GM20431 (cell line): Measurements from ENCODE around the gene FAM149A.

Source experiments
- in situ Hi-C: fragments of 300-500 bp; cut with MseI, MboI; formaldehyde crosslinking; loops from one replicate; pipeline ENCODE4 v1.15.0; 2020; ENCODE audit warnings: low sequenced_read_pairs; ENCODE audit not compliant: unreplicated experiment

The FAM149A gene

GRCh38 chr4:186104890-186105646, 564 bp downstream of the FAM149A start:
- in situ Hi-C loops, result no loop called here

DNA sequence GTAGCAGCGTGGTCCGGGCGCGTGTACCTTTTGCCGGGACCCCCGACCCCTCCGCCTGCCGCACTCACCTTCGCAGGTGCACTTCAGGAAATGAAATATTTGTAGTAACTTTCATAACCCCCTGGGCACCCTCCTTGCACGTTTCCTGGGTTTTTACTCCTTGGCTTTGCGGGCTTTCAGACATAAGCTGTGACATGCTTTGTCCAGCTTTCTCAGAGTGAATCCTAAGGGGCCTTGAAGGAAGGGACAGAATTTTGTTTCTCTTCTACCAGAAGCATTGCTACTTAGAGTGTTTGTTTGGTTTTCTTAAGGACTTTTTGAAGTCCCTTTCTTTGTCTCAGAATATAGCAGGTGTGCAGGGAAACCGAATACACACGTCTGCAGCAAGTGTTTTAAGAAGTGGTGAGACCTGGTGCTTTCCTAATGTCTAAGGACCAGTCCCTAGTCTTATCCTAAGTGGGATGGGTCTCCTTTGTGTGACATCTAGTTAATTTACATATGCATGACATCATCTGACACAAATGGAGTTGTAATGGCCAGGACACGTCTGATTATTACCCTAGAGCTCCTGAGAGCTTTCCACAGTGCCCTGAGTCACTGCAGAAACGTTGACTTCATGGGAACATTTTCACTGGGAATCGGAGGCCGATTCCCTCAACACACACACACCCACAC, 1.3 kb downstream of the FAM149A start:
- in situ Hi-C loops, result no loop called here

DNA sequence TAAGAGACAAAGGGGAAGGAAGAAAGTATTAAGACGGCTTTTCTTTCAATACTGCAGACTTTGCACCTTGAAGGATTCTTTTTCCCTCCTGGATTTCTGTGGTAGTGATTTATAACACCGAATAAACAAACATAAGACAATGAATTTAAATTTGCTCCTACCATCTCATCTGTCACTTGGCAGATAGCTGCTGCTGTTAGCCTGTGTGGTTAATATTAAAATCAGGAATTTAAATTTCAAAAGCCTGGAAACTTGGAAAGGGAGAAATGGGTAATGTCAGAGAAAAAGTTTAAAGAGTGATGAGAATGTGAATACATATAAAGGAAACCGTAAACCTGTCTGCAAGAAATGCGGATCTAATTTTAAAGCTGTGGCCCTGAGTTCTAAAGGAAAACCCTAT, 3.4 kb downstream of the FAM149A start:
- in situ Hi-C loops, result no loop called here

GRCh38 chr4:186108391-186108790, 3.9 kb downstream of the FAM149A start:
- in situ Hi-C loops, result no loop called here

GRCh38 chr4:186109245-186109644, 4.7 kb downstream of the FAM149A start:
- in situ Hi-C loops, result no loop called here

- in situ Hi-C loops, result no loop called here
Observed at GRCh38 chr4:186116697-186117096, 12.2 kb downstream of the FAM149A start.

DNA sequence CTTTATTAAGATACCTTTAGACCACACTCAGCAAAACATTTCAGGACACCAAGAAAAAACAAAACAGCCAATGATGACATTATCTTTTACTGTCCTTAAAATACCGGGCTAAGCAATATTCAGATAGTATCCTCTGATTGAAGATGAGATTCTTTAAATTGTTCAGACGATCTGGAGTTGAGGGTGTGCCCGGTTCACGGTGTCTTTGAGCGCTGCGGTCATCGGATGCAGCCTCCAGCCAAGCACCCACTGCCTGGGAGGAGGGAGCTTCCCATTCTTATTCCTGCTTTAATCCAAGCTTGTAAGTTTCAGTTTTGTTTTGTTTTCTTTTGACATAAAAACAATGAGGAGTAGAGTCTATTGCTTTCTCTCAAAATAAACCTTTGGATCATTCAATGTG, 14.1 kb downstream of the FAM149A start:
- in situ Hi-C loops, result no loop called here

- in situ Hi-C loops, result no loop called here
Observed at GRCh38 chr4:186121057-186121456, 16.6 kb downstream of the FAM149A start.

- in situ Hi-C loops, result no loop called here
Observed at GRCh38 chr4:186128842-186129241, 24.3 kb downstream of the FAM149A start.

DNA sequence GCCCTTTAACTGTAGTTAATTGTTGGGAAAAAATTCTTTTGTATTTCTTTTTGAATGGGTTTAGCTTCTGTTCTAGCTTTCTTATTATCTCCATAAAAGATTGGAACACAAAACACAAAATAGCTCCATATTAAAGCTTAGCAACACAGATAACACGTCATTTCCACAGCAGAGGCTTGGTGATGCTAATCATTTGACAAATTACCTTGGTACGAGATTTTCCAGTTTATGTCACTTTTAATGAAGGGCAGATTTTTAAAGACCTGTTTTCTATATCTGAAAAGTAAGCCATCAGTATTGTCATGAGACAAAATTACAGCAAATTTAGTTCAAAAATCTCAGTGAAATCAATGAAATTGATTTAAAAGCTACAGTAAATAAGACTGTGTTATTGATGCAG, 27.4 kb downstream of the FAM149A start:
- in situ Hi-C loops, result no loop called here

- in situ Hi-C loops, result no loop called here
Observed at GRCh38 chr4:186132577-186133242, 28.2 kb downstream of the FAM149A start.

DNA sequence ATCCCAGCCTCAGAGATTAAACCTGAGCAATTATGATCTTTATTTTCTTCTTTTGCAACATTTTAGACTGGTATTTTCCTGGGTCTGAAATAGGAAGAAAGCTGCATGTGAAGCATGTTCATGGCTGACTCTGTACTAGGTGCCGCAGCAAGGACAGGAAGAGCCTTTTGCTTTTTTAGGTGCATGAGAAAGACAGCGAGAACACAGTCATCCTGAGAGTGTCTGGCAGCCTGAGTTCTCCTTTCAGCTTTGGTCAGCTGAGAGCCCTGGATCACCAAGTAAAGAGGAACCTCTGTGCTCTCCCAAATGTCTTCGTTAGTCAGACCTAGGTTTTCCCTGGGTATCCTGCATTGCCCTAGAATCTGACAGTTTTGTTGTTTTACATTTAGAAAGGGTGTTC, 29.8 kb downstream of the FAM149A start:
- in situ Hi-C loops, result no loop called here

DNA sequence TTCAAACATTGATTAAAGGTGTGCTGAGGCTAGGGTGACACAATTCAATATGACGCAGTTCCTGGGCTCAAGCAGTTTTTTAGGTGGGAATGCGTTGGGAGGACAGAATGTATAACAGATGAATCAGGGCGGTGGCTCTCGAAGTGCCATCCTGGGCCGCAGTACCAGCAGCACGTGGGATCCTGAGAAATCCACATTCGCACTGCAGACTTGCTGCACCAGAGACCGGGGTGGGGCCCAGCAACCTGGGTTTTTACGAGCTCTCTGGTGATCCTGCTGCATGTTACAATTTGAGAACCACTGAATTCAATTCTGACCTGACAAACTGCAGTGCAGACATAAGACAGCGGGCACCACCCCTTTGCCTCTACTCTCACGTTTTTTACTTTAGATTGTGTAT, 30.4 kb downstream of the FAM149A start:
- in situ Hi-C loops, result no loop called here

- in situ Hi-C loops, result no loop called here
Observed at GRCh38 chr4:186137196-186137794, 32.8 kb downstream of the FAM149A start.

DNA sequence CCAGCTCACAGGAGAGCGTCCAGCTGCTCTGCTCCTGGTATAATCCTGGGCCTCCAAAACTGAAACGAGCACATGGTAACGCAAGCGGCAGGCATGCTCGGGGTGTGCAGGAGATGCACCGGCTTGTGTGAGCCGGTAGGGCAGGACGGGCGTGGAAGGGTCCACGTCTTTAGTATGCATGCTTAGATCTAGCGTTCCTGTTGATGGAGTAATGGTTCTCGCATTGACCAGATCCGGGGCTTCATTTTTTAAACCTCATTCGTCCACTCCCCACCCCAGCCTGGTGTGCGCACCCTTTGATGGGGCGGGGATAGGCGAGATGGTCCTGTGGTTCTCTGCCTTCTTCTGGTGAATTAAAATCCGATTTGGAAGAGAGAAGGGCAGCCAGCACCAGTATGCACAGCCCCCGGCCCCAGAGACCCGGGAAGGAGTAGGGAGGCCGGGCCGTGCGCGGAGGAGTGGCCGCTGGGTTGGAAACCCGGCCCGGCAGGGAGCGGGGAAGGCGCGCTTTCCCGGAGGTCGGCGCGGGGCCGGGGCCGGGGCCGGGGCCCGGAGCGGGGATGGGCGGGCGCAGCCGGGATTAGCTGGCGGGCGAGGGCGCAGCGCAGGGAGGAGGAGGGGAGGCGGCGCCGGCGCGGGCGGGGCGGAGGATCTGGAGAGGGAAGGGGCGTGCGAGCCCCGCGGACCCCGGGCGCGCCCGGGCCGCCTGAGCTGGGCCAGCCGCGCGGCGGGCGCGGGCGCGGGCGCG, 39.9 kb downstream of the FAM149A start:
- in situ Hi-C loops, result no loop called here

DNA sequence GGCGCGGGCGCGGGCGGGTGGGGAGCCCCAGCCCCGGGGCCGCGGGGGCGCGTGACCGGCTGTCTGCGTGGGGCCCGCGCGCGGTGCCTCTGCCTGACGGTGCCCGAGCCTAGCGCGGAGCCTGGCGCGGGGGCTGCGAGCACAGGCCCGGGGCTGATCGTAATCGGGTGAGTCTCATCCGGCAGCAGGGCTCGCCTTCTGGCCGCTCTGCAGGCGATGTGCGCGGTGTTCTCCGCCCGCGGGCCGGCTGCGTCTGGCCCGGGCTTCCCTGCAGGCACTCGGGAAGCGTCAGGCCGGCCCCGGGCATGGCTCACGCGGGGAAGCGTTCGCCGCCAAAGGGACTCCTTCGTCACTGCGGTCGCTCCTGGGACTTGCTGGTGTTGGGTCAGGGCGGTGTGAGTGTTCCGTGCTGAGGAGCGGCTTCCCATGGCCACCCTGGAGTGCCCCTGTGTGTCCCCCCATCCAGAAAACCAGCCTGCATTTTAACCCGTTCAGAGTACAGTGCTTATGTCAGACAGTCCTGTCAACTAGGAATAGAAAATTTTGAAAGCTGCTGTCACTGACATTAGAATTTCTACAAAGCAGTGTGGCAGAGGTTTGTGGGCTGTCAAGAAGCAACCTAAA, 40.6 kb downstream of the FAM149A start:
- in situ Hi-C loops, result no loop called here

DNA sequence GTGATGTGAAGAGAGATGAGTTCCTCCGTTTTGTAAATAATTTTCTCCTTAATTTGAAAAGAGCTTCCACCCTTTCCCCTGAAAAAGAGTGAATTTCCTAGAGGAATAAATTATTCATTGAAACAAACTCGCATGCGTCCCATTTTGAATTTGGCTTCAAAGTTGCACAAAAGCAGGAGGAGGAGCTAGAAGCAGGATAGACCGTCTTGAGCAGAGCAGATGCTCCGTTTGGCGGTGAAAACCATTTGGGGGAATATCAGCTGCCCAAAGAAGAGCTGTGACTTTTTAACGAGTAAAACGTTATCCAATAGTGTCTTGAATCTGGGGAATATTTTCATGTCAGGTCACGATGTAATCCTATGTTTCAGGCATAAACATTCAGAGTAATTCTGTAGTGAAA, 42.0 kb downstream of the FAM149A start:
- in situ Hi-C loops, result no loop called here

DNA sequence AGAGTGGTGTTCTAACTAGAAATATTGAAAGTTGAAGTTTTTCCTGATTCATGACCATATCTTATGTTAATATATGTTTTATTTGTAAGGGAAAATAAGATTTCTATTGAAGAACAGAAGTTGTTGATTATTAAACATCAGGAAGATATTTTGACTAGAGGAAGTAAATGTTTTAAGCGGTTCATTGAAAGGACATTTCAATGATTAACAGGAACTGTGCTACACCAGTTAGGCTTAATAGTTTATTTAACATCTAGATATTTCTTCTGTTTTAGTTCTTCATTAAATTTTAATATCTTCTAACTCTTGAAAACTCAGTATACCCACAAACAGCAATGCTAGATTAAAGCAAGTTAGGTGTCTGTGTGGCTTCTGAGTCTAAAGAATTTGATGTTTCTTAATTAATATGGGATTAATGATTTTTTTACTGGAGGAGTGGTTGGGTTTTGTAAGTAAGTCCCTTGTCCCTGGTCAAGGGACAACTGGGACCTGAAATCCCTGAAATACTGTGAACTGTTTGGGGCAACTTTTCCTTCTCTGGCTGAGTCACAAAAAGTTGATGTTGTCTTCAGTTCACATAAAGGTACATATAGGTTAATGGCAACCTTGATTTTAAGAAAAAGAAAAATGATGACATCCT, 44.0 kb downstream of the FAM149A start:
- in situ Hi-C loops, result no loop called here

DNA sequence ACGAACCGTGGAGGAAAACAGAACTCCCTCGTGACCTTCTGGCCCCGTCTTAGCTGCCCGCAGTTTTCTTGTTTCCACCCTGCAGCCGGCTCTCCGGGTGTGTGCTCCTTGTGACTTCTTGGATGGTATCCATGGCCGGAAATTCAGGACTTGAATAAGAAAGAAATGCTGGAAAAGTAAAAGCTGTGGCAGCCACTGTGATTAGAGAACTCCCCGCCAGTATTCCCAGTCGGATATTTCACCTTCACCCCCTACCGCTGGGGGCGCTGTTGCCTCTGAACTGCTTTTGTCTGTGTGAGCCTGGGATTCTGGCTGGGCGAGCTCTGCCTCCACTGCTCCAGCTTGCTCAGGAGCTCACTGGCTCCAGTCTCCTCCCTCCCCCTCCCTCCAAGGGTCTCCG, 45.4 kb downstream of the FAM149A start:
- in situ Hi-C loops, result no loop called here
